HK-2 (cell line): ENCODE measurements around the gene EIF4B.

Experiments
- DNase-seq: peaks from one replicate; pipeline ENCODE4 v3.0.0-alpha.2; 2018; ENCODE audit not compliant: unreplicated experiment

The EIF4B gene

GRCh38 chr12:53047221-53048032 lies 41.2 kb downstream of the EIF4B start:
- DNase-seq: peak; percentile 77

- DNase-seq: peak; percentile 79
These were observed 42.0 kb downstream of the EIF4B start for GRCh38 chr12:53048033-53048779.

GRCh38 chr12:53048780-53049401 lies 42.6 kb downstream of the EIF4B start:
- DNase-seq: peak; percentile 59

DNA sequence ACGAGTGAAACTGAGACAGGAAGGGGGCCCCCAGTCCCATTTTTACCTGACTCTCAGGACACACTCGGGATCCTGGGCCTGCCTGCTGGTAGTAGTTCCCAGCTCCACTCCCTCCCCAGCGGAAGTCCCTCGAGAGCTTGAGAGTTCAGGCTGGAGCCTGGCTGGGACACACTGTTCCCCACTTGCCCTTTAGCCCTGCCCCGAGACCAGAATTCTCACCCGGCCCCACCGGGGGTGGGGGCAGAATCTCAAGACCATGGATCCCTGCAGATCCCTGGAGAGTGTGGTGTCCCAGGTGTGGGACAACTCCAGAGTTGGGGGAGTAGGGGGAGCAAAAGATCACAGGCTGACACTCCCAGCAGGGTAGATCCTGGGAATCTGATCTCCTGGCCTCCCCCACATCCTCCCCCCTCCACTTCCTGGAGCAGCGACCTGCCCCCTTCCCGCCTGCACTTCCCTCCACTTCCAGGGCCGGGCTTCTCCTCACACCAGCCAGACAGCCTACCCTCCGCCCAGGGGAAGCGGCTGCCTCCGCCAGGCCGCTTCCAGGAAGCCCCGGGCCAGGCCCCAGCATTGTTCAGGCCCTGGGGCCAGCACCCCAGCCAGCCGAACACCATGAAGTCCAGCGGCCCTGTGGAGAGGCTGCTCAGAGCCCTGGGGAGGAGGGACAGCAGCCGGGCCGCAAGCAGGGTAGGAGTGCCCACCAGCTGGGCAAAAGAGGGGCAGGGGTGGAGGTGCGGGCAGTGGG lies 43.5 kb downstream of the EIF4B start, which contains the start of gene TNS2:
Gene TNS2, plus strand, starts transcription at position 495 of the 748 bp plus-strand sequence. Its CDS starts 121 bp downstream, at position 616.
- peak; percentile 82 for DNase-seq

DNA sequence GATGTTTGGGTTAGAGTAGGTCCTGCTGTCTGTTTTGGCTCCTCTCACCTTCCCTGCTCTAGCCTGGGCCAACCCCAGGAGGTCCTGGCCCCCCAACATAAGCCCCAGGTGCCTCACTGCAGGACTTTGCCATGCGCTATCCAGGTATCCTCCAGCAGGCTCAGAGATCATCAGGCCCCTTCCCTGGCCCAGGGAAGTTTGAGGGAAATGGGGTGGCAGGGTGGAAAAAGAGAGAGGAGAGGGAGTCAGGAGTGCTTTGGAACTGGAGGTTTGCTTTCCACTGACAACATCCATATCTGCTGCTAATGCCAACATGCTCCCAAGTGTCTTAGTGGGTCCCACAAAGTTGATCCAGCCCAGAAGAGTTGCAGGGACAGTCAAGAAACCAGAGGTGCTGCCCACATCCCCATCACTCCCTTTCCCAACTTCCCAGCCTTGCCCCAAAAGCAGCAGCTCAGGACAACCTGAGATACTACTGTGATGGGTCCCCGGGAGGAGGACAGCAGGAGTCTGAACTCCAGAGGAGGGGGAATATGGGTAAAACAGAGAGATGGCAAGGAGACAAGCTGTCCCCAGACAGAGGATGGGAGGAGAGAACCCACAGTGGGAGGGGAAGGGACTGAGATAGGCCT lies 44.3 kb downstream of the EIF4B start:
- no peak for DNase-seq

- no peak for DNase-seq
These were observed 45.0 kb downstream of the EIF4B start for GRCh38 chr12:53051058-53051880.

DNA sequence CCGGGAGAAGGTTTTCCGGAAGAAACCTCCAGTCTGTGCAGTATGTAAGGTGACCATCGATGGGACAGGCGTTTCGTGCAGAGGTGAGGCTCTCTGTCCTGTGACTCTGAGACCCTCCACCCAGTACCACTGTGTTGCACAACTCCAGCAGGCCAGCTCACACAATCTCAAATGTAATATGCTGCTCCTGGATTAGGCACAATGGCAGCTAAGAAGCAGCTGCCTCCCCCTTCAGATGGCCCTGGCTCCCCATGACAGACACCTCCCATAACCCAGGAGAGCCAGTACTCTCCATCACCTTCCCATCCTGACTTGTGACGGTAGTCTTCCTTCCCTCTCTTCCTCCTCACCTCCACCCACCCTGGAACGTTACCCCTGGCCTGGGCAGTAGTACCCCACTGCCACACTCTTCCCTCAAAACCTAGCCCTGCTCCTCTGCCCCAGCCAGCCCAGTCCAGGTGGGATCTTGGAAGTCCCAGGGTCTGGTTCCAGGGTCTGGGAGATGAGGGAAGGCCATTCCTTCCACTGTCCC lies 45.7 kb downstream of the EIF4B start:
- DNase-seq: no peak

GRCh38 chr12:53052419-53053217 lies 46.4 kb downstream of the EIF4B start:
- no peak for DNase-seq

- peak; percentile 53 for DNase-seq
These were observed 47.2 kb downstream of the EIF4B start for GRCh38 chr12:53053218-53054111.

DNA sequence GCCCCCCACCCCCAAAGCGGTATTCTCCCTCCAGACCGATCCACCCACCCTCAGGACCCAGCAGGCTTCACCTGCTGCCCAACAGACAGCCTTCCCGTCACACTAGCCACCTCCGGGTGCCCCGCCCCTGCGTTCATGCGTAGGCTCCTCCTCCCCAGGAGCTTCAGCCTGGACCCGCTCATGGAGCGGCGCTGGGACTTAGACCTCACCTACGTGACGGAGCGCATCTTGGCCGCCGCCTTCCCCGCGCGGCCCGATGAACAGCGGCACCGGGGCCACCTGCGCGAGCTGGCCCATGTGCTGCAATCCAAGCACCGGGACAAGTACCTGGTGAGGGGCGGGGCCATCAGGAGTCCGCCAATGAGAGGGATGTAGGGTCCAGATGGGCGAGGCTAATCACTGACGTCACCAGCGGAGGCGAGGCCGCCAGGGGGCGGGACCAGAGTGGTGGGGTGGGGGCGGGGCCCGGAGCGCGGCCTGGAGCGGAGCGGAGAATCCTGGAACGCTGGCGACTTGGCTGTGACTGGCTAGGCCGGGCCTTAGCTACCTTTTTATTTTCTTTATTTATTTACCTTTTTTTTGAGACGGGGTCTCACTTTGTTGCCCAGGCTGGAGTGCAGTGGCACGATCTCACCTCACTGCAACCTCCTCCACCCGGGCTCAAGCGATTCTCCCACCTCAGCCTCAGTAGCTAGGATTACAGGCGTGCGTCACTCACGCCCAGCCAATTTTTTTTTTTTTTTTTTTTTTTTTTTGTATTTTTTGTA lies 48.0 kb downstream of the EIF4B start:
- peak; percentile 95 for DNase-seq

- no peak for DNase-seq
These were observed 49.4 kb downstream of the EIF4B start for GRCh38 chr12:53055471-53056266.

- no peak for DNase-seq
These were observed 50.0 kb downstream of the EIF4B start for GRCh38 chr12:53056296-53056695.

DNA sequence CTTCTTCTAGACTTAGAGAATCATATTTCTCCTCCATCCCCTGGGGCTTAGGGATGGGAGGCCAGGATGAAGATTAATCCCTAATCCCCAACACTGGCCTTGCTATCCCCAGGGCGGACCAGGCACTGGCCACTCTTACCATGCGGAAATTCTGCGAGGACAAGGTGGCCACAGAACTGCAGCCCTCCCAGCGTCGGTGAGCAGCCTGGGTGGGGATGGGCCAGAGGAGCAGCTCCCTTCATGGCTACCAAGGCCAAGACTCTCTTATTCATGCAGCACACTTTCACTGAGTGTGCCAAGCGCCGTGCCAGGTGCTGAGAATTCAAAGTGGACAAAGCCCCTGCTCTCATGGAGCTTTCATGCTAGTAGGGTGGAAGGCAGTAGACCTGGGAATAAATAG lies 50.6 kb downstream of the EIF4B start:
- no peak for DNase-seq

DNA sequence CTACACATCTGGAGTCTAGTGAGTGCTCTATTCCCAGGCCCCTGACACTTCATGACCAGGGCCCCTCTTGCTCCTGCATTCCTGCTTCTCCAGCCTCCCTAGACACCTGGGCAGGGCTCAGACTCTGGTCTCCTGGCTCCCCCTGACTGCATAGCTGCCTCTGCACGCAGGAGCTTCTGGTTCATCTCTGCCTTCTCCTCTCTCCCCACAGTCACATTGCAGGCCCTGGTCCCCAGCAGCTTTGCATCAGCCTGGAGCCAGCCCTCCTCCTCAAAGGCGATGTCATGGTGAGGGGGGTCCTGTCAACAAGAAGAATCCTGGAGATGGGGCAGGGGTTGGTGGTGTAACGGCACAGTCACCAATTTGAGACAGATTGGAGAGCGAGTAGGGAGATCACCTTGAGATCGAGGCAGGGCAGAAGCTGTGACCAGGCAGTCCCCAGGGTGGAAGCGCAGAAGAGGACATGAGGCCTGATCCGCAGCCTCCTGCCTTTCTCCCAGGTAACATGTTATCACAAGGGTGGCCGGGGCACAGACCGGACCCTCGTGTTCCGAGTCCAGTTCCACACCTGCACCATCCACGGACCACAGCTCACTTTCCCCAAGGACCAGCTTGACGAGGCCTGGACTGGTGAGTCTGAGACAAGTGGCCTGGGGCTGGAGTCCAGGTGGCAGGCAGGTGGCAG lies 51.7 kb downstream of the EIF4B start:
- DNase-seq: no peak

DNA sequence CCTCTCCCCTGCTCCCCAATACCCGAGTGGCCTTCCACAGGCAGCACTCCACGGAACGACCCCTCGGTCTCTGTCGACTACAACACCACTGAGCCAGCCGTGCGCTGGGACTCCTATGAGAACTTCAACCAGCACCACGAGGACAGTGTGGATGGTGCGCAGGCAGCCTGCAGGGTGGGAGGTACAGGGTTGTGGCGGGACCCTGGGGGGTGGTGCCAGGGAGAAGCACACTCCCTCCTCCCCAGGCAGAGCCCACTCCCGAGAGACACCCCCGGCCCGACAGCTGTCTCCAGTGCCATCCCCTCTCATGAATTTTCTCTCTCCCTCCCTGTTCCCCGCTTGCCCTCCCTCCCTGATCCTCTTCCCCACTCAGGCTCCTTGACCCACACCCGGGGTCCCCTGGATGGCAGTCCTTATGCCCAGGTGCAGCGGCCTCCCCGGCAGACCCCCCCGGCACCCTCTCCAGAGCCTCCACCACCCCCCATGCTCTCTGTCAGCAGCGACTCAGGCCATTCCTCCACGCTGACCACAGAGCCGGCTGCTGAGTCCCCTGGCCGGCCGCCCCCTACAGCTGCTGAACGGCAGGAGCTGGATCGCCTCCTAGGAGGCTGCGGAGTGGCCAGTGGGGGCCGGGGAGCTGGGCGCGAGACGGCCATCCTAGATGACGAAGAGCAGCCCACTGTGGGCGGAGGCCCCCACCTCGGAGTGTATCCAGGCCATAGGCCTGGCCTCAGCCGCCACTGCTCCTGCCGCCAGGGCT lies 52.6 kb downstream of the EIF4B start:
- DNase-seq: no peak
